IPS-18c (cell line): ENCODE results near the gene BLMH.

Source experiments
- H3K4me3 ChIP-seq: 2 replicates; pipeline ENCODE4 v1.7.0; 2013; ENCODE audit warnings: low read depth, mild to moderate bottlenecking, low read length, moderate library complexity; ENCODE audit not compliant: insufficient read depth
- H3K9me3 ChIP-seq: one replicate; pipeline ENCODE4 v1.6.1; 2013; ENCODE audit warnings: mild to moderate bottlenecking, low read length, moderate library complexity; ENCODE audit not compliant: control insufficient read depth, insufficient read depth

BLMH gene

GRCh38 chr17:30314474-30314873 lies 22.7 kb upstream of the BLMH start:
- no peaks in the 10 kb centered on the region for H3K9me3 ChIP-seq
- no peak overlapping the region for H3K4me3 ChIP-seq

- Histone ChIP-seq H3K9me3 (no peaks in the 10 kb centered on the region), H3K4me3 (no peak overlapping the region)
These were observed 20.5 kb upstream of the BLMH start for GRCh38 chr17:30312226-30312625.

- no peaks in the 10 kb centered on the region for H3K9me3 ChIP-seq
- H3K4me3 ChIP-seq: no peak overlapping the region
These were observed 18.8 kb upstream of the BLMH start for GRCh38 chr17:30310562-30310961.

- Histone ChIP-seq H3K9me3 (no peaks in the 10 kb centered on the region), H3K4me3 (no peak overlapping the region)
These were observed 17.8 kb upstream of the BLMH start for GRCh38 chr17:30309591-30309990.

GRCh38 chr17:30308406-30308805 lies 16.7 kb upstream of the BLMH start:
- Histone ChIP-seq H3K4me3 (no peak overlapping the region), H3K9me3 (no peaks in the 10 kb centered on the region)

- Histone ChIP-seq H3K9me3 (no peaks in the 10 kb centered on the region), H3K4me3 (no peak overlapping the region)
These were observed 13.0 kb upstream of the BLMH start for GRCh38 chr17:30304778-30305177.

GRCh38 chr17:30302241-30302640 lies 10.5 kb upstream of the BLMH start:
- H3K9me3 ChIP-seq: no peaks in the 10 kb centered on the region
- H3K4me3 ChIP-seq: no peak overlapping the region

GRCh38 chr17:30300818-30301217 lies 9.1 kb upstream of the BLMH start:
- Histone ChIP-seq H3K9me3 (no peaks in the 10 kb centered on the region), H3K4me3 (no peak overlapping the region)

GRCh38 chr17:30299000-30299399 lies 7.3 kb upstream of the BLMH start:
- Histone ChIP-seq H3K4me3 (no peak overlapping the region), H3K9me3 (no peaks in the 10 kb centered on the region)

- Histone ChIP-seq H3K4me3 (no peak overlapping the region), H3K9me3 (no peaks in the 10 kb centered on the region)
These were observed 6.0 kb upstream of the BLMH start for GRCh38 chr17:30297715-30298114.

- H3K4me3 ChIP-seq: no peak overlapping the region
- no peaks in the 10 kb centered on the region for H3K9me3 ChIP-seq
These were observed 4.8 kb upstream of the BLMH start for GRCh38 chr17:30296499-30297080.

- peak overlapping the region; percentile 88 for H3K4me3 ChIP-seq
- no peaks in the 10 kb centered on the region for H3K9me3 ChIP-seq
These were observed 628 bp upstream of the BLMH start for GRCh38 chr17:30292286-30292858.

GRCh38 chr17:30290696-30291542 lies 825 bp downstream of the BLMH start:
- no peaks in the 10 kb centered on the region for H3K9me3 ChIP-seq
- H3K4me3 ChIP-seq: peak overlapping the region; percentile 88

GRCh38 chr17:30290077-30290476 lies 1.7 kb downstream of the BLMH start:
- H3K9me3 ChIP-seq: no peaks in the 10 kb centered on the region
- H3K4me3 ChIP-seq: no peak overlapping the region

- Histone ChIP-seq H3K4me3 (no peak overlapping the region), H3K9me3 (no peaks in the 10 kb centered on the region)
These were observed 12.6 kb downstream of the BLMH start for GRCh38 chr17:30279156-30279555.

GRCh38 chr17:30278032-30278431 lies 13.7 kb downstream of the BLMH start:
- Histone ChIP-seq H3K4me3 (no peak overlapping the region), H3K9me3 (no peaks in the 10 kb centered on the region)

- H3K4me3 ChIP-seq: no peak overlapping the region
- H3K9me3 ChIP-seq: no peaks in the 10 kb centered on the region
These were observed 15.8 kb downstream of the BLMH start for GRCh38 chr17:30275911-30276310.

- Histone ChIP-seq H3K4me3 (no peak overlapping the region), H3K9me3 (no peaks in the 10 kb centered on the region)
These were observed 16.9 kb downstream of the BLMH start for GRCh38 chr17:30274887-30275286.
